Tibial nerve (tissue), 4 donors: ENCODE data around the gene VPS13D. TPM values are rescaled to one million over a fixed set of nuclear protein-coding genes. Genes with fewer than 3 reads are reported as not detected.

Experiments used
- DNase-seq, 2 donors: peaks; one replicate each; pipeline ENCODE4 v3.0.0-alpha.2; 2019; ENCODE audit warnings: low spot score in 2 of 2
- H3K27ac ChIP-seq, 4 donors: fragments of 200-600 bp; sonication (generic) in 3 of 4; one replicate each; pipeline ENCODE4 v1.5.1; 2017 to 2019; ENCODE audit warnings: mild to moderate bottlenecking in 1 of 4
- H3K27me3 ChIP-seq, 2 donors: fragments of 200-600 bp; sonication (generic) in 1 of 2; one replicate each; pipeline versions ENCODE4 v1.5.1 to v1.6.0; 2017 to 2019
- H3K36me3 ChIP-seq, 3 donors: fragments of 200-600 bp; sonication (generic); one replicate each; pipeline ENCODE4 v1.5.1; 2018 to 2019
- H3K4me1 ChIP-seq, 4 donors: fragments of 200-600 bp; sonication (generic) in 3 of 4; one replicate each; pipeline ENCODE4 v1.5.1; 2017 to 2019
- H3K4me3 ChIP-seq, 4 donors: fragments of 200-600 bp; sonication (generic) in 3 of 4; one replicate each; pipeline ENCODE4 v1.5.1; 2017 to 2019; ENCODE audit warnings: mild to moderate bottlenecking in 1 of 4, moderate library complexity in 1 of 4
- H3K9me3 ChIP-seq, 4 donors: fragments of 200-600 bp; sonication (generic) in 3 of 4; one replicate each; pipeline ENCODE4 v1.5.1; 2017 to 2019
- EP300 ChIP-seq, 2 donors: sonication (generic); formaldehyde crosslinking; IDR thresholded peaks; one replicate each; pipeline ENCODE4 v1.6.1; 2017; ENCODE audit warnings: antibody characterized with exemption in 2 of 2, mild to moderate bottlenecking in 1 of 2
- POLR2A ChIP-seq, 2 donors: fragments of 450-650 bp; IDR thresholded peaks; one replicate each; pipeline ENCODE4 v1.6.1; 2017; ENCODE audit warnings: antibody characterized with exemption in 2 of 2, mild to moderate bottlenecking in 2 of 2, moderate library complexity in 2 of 2
- WGBS, 2 donors: methylation state at CpG; one replicate each; pipeline ENCODE4 v1.1.5; 2018; 5-methylcytosine and 5-hydroxymethylcytosine counted together
- total RNA-seq, 4 donors: library from RNA; depleted of rRNA; stranded (reverse); fragments of >200 nt; gene quantifications; one replicate each; pipeline ENCODE4 v1.1.0, GENCODE V29; 2016
- TF ChIP-seq, protein P1 (sequence below), 5 experiments: fragments of 200-600 bp in 3 of 5; fragments of 450-650 bp in 2 of 5; sonication (generic) in 3 of 5; IDR thresholded peaks; one replicate each; pipeline ENCODE4 v1.5.1; 2016 to 2019; ENCODE audit warnings: antibody characterized with exemption in 5 of 5, mild to moderate bottlenecking in 3 of 5, moderate library complexity in 2 of 5

Gene VPS13D
- total RNA-seq, 4 donors from 2014 or later, result 99.2 to 132 (median 110) TPM

DNA sequence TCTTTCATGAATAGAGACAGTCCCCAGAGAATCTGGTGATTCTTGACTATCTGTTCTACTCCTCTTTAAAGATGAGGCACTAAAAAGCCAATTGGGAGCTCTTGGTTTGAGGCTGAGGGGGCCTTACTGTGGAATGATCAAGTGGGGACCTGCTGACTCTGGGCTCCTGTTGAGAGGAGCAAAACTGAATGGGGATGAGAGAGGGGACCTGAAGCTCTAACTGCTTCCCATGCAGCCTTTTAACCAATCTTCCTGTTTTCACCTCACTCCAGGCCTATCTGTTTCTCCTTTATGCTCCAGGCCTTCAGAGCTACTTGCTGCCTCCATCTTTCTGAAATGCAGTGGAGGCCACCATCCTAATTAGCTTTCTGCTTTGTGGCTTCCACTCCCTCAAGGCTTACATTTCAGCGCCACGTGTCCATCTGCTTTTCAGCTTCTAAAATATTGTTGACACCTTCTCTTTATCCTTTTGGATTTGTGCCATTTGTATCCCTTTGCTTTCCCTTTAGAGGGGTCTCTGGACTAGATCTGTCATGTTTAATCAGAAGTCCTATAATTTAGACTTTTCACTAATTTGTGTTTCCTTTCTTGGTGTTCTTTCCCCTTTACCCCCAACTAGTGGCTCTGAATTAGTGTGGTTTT lies 242.4 kb downstream of the VPS13D start:
- H3K27me3 ChIP-seq, result no peaks in the 10 kb centered on the region
- no peak overlapping the region for H3K4me3 ChIP-seq
- H3K36me3 ChIP-seq, result no peaks in the 10 kb centered on the region
- no peak for TF ChIP-seq EP300 (IDR thresholded peaks at IDR 0.05)
- TF ChIP-seq, protein P1, sequence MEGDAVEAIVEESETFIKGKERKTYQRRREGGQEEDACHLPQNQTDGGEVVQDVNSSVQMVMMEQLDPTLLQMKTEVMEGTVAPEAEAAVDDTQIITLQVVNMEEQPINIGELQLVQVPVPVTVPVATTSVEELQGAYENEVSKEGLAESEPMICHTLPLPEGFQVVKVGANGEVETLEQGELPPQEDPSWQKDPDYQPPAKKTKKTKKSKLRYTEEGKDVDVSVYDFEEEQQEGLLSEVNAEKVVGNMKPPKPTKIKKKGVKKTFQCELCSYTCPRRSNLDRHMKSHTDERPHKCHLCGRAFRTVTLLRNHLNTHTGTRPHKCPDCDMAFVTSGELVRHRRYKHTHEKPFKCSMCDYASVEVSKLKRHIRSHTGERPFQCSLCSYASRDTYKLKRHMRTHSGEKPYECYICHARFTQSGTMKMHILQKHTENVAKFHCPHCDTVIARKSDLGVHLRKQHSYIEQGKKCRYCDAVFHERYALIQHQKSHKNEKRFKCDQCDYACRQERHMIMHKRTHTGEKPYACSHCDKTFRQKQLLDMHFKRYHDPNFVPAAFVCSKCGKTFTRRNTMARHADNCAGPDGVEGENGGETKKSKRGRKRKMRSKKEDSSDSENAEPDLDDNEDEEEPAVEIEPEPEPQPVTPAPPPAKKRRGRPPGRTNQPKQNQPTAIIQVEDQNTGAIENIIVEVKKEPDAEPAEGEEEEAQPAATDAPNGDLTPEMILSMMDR (IDR thresholded peaks at IDR 0.05), result no peak
- no peak for TF ChIP-seq POLR2A (IDR thresholded peaks at IDR 0.05)
- peaks cover 3 to 85% (median 50%) of the 10 kb centered on the region in 4 donors for H3K4me1 ChIP-seq
- 90 to 98% methylated on average over 2 of the region's 2 CpGs for WGBS, 2 donors
- no peak for DNase-seq
- no peaks in the 10 kb centered on the region for H3K9me3 ChIP-seq
- H3K27ac ChIP-seq, result peak overlapping the region in 3 of 4 donors; percentile 50 to 88 (median 81)

DNA sequence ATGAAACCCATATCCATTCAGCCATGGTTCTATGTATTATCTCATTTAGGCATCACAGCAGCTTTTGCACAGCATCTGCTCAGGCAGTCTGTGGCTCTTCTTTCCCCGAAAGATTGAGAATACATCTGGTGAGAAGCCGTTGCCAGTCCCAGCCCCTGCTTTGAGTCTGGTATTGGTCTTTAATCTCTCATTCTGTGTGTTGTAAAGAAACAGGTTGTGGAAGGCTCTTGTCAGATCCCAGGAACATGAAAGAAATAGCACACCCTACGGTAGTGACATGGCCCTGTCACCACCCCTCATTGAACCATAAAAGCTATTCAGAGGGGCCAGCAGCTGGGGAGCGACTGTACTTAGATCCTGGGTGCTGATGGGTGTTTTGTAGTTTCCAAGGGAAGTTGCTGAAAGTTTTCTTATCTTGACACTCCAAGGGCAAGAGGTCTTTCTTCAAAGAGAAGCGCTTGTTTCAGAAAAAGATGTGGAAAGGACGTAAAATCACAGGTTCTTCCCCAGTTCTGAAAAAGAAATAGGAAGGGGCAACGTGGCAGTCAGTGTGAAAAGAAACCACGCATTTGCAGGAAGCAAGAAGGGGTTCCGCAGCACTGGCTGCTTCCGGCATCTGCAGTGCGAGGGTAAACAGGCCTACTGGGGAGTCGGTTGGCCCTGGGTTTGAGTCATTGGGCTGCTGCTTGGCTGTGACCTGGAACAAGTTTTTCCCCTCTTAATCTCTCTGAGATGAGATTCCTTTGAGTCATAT lies 243.1 kb downstream of the VPS13D start:
- H3K4me3 ChIP-seq, result no peak overlapping the region
- no peaks in the 10 kb centered on the region for H3K9me3 ChIP-seq
- peak overlapping the region in 3 of 4 donors; percentile 50 to 88 (median 81) for H3K27ac ChIP-seq
- H3K27me3 ChIP-seq, result no peaks in the 10 kb centered on the region
- H3K4me1 ChIP-seq, result peaks cover 5 to 85% (median 57%) of the 10 kb centered on the region in 4 donors
- H3K36me3 ChIP-seq, result no peaks in the 10 kb centered on the region
- DNase-seq, result no peak
- WGBS, 2 donors, result 72 to 79% methylated on average over 12 of the region's 12 CpGs
- TF ChIP-seq, protein P1 (IDR thresholded peaks at IDR 0.05), result no peak
- no peak for TF ChIP-seq EP300 (IDR thresholded peaks at IDR 0.05)
- no peak for TF ChIP-seq POLR2A (IDR thresholded peaks at IDR 0.05)

DNA sequence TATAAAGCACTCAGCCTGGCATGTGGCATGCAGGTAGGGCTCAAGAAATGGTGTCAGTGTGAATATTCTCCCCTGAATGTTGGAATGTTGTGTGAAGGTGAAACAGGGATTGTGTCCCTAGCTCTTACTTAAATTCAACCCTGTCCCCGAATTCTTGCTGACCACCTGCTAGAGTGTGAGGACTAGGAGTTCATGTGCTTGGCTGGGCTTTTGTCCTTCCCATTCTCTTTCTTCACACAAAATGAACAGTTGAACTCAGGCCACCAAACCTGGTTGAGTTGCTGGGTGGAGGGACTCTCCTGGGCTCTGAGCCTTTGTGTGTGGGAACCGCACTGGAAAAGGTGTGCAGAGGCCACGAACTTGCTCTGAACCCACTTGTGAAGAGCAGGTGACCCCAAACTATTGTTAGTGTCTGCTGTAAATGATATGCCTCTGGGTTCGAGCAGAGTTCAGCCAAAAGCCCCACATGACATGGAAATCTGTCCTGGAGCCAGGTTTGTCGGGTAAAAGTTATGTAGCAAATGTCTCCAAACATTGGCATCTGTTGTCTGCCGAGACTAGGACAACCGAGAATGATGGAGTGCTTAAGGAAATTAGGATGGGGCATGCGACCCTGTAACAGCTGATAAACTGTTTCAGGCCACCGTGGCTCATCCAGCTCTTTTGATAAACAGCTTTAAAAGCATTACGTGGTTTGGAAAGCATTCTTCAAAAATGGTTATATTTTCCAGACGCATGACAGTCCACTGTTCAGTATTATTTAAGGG lies 243.9 kb downstream of the VPS13D start:
- Histone ChIP-seq H3K36me3 (no peaks in the 10 kb centered on the region), H3K4me1 (peaks cover 5 to 90% (median 65%) of the 10 kb centered on the region in 4 donors), H3K27ac (peak overlapping the region in 3 of 4 donors; percentile 50 to 88 (median 81)), H3K9me3 (no peaks in the 10 kb centered on the region), H3K27me3 (no peaks in the 10 kb centered on the region), H3K4me3 (no peak overlapping the region)
- no peak for TF ChIP-seq POLR2A (IDR thresholded peaks at IDR 0.05)
- no peak for TF ChIP-seq EP300 (IDR thresholded peaks at IDR 0.05)
- TF ChIP-seq, protein P1 (IDR thresholded peaks at IDR 0.05), result no peak
- no peak for DNase-seq
- 33 to 42% methylated on average over 11 of the region's 11 CpGs for WGBS, 2 donors

DNA sequence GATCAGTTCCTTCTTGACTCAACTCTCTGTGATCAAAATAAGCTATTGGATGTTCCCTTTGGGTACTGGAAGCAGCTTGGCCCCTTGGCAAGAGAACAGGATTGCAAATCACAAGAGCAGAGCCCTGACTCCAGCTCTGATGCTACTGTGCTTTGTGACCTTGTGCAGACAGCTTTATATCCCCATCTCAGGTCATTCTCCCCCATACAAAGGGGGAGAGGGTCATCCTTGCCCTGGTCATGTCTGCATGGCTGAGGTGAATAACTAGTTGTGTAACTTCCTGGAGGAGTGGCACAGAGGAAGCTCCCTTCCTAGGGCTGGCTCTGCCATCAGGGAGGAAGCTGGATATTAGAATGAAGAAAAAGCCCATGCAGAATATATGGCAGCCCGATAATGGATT lies 245.3 kb downstream of the VPS13D start:
- Histone ChIP-seq H3K36me3 (no peaks in the 10 kb centered on the region), H3K27ac (peak overlapping the region in 3 of 4 donors; percentile 37 to 88 (median 81)), H3K27me3 (no peaks in the 10 kb centered on the region), H3K4me1 (peaks cover 5 to 92% (median 74%) of the 10 kb centered on the region in 4 donors), H3K4me3 (no peak overlapping the region), H3K9me3 (no peaks in the 10 kb centered on the region)
- TF ChIP-seq, protein P1 (IDR thresholded peaks at IDR 0.05), result no peak
- peak in 1 of 2 donors; percentile 16 for TF ChIP-seq EP300 (IDR thresholded peaks at IDR 0.05)
- TF ChIP-seq POLR2A (IDR thresholded peaks at IDR 0.05), result no peak
- WGBS, 2 donors, result 50 to 52% methylated on average over 1 of the region's 1 CpG
- no peak for DNase-seq
